ENCODE measurements around the gene SLC10A2.

DNA sequence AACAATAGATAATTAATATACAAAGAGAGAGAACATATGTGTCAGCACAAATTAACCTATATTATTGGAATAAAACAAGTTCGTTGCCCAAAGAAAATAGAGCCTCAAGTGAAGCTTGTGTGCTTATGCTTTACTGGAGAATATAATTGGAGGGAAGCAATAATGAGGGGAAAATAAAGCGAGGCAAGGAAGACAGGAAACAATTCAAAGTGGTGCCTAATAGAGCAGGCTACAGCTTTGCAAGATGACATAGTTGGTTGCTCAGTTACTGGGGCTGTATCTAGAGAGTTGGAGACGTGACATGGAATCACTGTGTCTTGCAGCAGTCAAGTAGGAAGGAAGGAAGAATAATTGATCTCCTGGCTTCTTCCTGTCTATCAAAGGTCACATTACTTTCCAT lies 21.1 kb upstream of the SLC10A2 start:
- TF ChIP-seq POLR2A (IDR thresholded peaks at IDR 0.05; ENCODE audit: low read depth, low read length) (no peak), CTCF (conservative IDR thresholded peaks at IDR 0.05; ENCODE audit: low read depth, low read length) (no peak), MAFK (IDR thresholded peaks at IDR 0.05; ENCODE audit: low read depth, low read length) (no peak), CEBPB (IDR thresholded peaks at IDR 0.05; ENCODE audit: low read depth, low read length) (no peak), MXI1 (IDR thresholded peaks at IDR 0.05; ENCODE audit: borderline replicate concordance, low read depth, low read length) (no peak), RAD21 (IDR thresholded peaks at IDR 0.05; ENCODE audit: low read length) (no peak), NFE2L2 (IDR thresholded peaks at IDR 0.05; ENCODE audit: low read depth, low read length) (no peak), ELK1 (IDR thresholded peaks at IDR 0.05; ENCODE audit: borderline replicate concordance, low read depth, low read length) (no peak), CHD1 (IDR thresholded peaks at IDR 0.05; ENCODE audit: low read depth, low read length) (no peak), MAZ (IDR thresholded peaks at IDR 0.05; ENCODE audit: borderline replicate concordance, low read depth, low read length) (no peak)

All from IMR-90 (cell line).